ENCODE data around the gene MAPK1IP1L.

GRCh38 chr14:55053018-55053417 lies 1.6 kb downstream of the MAPK1IP1L start:
- no peak for TF ChIP-seq CTCF (IDR thresholded peaks at IDR 0.05)
- TF ChIP-seq EZH2 (IDR thresholded peaks at IDR 0.05; ENCODE audit: borderline replicate concordance, insufficient read depth, low read depth, low read length, poor library complexity, severe bottlenecking), result no peak
